GM19193 (cell line): ENCODE data around the gene KRT36.

Experiments used
- POLR2A ChIP-seq: IDR thresholded peaks from 4 replicates; pipeline ENCODE4 v1.6.1; 2011; ENCODE audit not compliant: insufficient read depth, insufficient read length; ENCODE audit errors: extremely low read depth

Gene KRT36

GRCh38 chr17:41492771-41493170 lies 3.1 kb upstream of the KRT36 start:
- TF ChIP-seq POLR2A: no peak

- TF ChIP-seq POLR2A: no peak
Measured at GRCh38 chr17:41492351-41492750, 2.6 kb upstream of the KRT36 start.

- no peak for TF ChIP-seq POLR2A
Measured at GRCh38 chr17:41491476-41491875, 1.8 kb upstream of the KRT36 start.

GRCh38 chr17:41490000-41490990 lies 585 bp upstream of the KRT36 start:
- no peak for TF ChIP-seq POLR2A

- TF ChIP-seq POLR2A: no peak
Measured at GRCh38 chr17:41486809-41487530, 2.7 kb downstream of the KRT36 start.

- no peak for TF ChIP-seq POLR2A
Measured at GRCh38 chr17:41486316-41486715, 3.4 kb downstream of the KRT36 start.

GRCh38 chr17:41484920-41485904 lies 4.5 kb downstream of the KRT36 start:
- TF ChIP-seq POLR2A: no peak

GRCh38 chr17:41483991-41484826 lies 5.5 kb downstream of the KRT36 start:
- no peak for TF ChIP-seq POLR2A

- TF ChIP-seq POLR2A: no peak
Measured at GRCh38 chr17:41483531-41483930, 6.2 kb downstream of the KRT36 start.

- TF ChIP-seq POLR2A: no peak
Measured at GRCh38 chr17:41481036-41481435, 8.7 kb downstream of the KRT36 start, which contains the start of gene KRT35. TSS of gene KRT35 (minus strand) at chr17:41481151. CDS start at chr17:41481097, 54 bp downstream.

GRCh38 chr17:41480581-41480980 lies 9.1 kb downstream of the KRT36 start:
- TF ChIP-seq POLR2A: no peak

- TF ChIP-seq POLR2A: no peak
Measured at GRCh38 chr17:41480136-41480535, 9.6 kb downstream of the KRT36 start.

- no peak for TF ChIP-seq POLR2A
Measured at GRCh38 chr17:41478237-41478636, 11.5 kb downstream of the KRT36 start.
